Measurements from ENCODE around the gene HMX2.

Gene HMX2

GRCh38 chr10:123180101-123181090 lies 32.5 kb downstream of the HMX2 start:
- H3K4me1 Mint-ChIP-seq (ENCODE audit: low read depth): no peaks in the 10 kb centered on the region
- no peak overlapping the region for H3K4me3 Mint-ChIP-seq
- peaks cover 20% of the 10 kb centered on the region for H3K9me3 Mint-ChIP-seq
- no peak overlapping the region for H3K27ac Mint-ChIP-seq
- H3K27me3 Mint-ChIP-seq: no peaks in the 10 kb centered on the region
- H3K36me3 Mint-ChIP-seq (ENCODE audit: low read depth): peaks cover 66% of the 10 kb centered on the region

GRCh38 chr10:123183724-123184123 lies 35.8 kb downstream of the HMX2 start:
- H3K4me1 Mint-ChIP-seq (ENCODE audit: low read depth): no peaks in the 10 kb centered on the region
- no peak overlapping the region for H3K27ac Mint-ChIP-seq
- H3K36me3 Mint-ChIP-seq (ENCODE audit: low read depth): peaks cover 64% of the 10 kb centered on the region

GRCh38 chr10:123187781-123188180 lies 39.8 kb downstream of the HMX2 start:
- Mint-ChIP-seq H3K27me3 (no peaks in the 10 kb centered on the region), H3K4me1 (ENCODE audit: low read depth) (no peaks in the 10 kb centered on the region), H3K9me3 (peaks cover 18% of the 10 kb centered on the region), H3K4me3 (no peak overlapping the region), H3K36me3 (ENCODE audit: low read depth) (peaks cover 75% of the 10 kb centered on the region), H3K27ac (no peak overlapping the region)

More at GRCh38 chr10:123183724-123184123, 35.8 kb downstream of the HMX2 start:
- peaks cover 18% of the 10 kb centered on the region for H3K9me3 Mint-ChIP-seq
- no peak overlapping the region for H3K4me3 Mint-ChIP-seq
- no peaks in the 10 kb centered on the region for H3K27me3 Mint-ChIP-seq

- H3K4me3 Mint-ChIP-seq: no peak overlapping the region
These were observed 44.0 kb downstream of the HMX2 start for GRCh38 chr10:123191886-123192285.

GRCh38 chr10:123194056-123194455 lies 46.1 kb downstream of the HMX2 start:
- peaks cover 20% of the 10 kb centered on the region for H3K36me3 Mint-ChIP-seq (ENCODE audit: low read depth)
- H3K27me3 Mint-ChIP-seq: no peaks in the 10 kb centered on the region

More at GRCh38 chr10:123191886-123192285, 44.0 kb downstream of the HMX2 start:
- Mint-ChIP-seq H3K27me3 (no peaks in the 10 kb centered on the region), H3K36me3 (ENCODE audit: low read depth) (peaks cover 37% of the 10 kb centered on the region), H3K27ac (no peak overlapping the region), H3K4me1 (ENCODE audit: low read depth) (no peaks in the 10 kb centered on the region), H3K9me3 (no peaks in the 10 kb centered on the region)

More at GRCh38 chr10:123194056-123194455, 46.1 kb downstream of the HMX2 start:
- H3K27ac Mint-ChIP-seq: no peak overlapping the region
- no peak overlapping the region for H3K4me3 Mint-ChIP-seq
- H3K9me3 Mint-ChIP-seq: no peaks in the 10 kb centered on the region
- no peaks in the 10 kb centered on the region for H3K4me1 Mint-ChIP-seq (ENCODE audit: low read depth)

Measured in stimulated activated naive CD8-positive, alpha-beta T cell treated with anti-CD3 and anti-CD28 coated beads, Interleukin-15, Interleukin-2, amounts not matched to agents 100 ng/mL and 50 ng/mL, for 24 hours (primary cell).